Esophagus squamous epithelium (tissue), 5 donors: ENCODE data around the gene FIGLA. TPM values are rescaled to one million over a fixed set of nuclear protein-coding genes. Genes with fewer than 3 reads are reported as not detected.

Experiments
- DNase-seq: peaks from one replicate; lab custom pipeline; 2025; lab: John Stamatoyannopoulos, UW
- H3K27ac ChIP-seq, 4 donors: fragments of 200-600 bp; sonication (generic); one replicate each; pipeline ENCODE4 v1.5.1; 2016 to 2019; ENCODE audit warnings: mild to moderate bottlenecking in 1 of 4
- H3K27me3 ChIP-seq, 4 donors: fragments of 200-600 bp; sonication (generic); 1 replicate in 3 of 4; 2 replicates in 1 of 4; pipeline versions ENCODE4 v1.5.1 to v1.6.0; 2017 to 2021; ENCODE audit warnings: antibody characterized with exemption in 1 of 4
- H3K36me3 ChIP-seq, 3 donors: fragments of 200-600 bp; sonication (generic); one replicate each; pipeline ENCODE4 v1.5.1; 2016 to 2019
- H3K4me1 ChIP-seq, 3 donors: fragments of 200-600 bp; sonication (generic); one replicate each; pipeline ENCODE4 v1.5.1; 2017 to 2019
- H3K4me3 ChIP-seq, 4 donors: fragments of 200-600 bp; sonication (generic); 1 replicate in 3 of 4; 2 replicates in 1 of 4; pipeline ENCODE4 v1.5.1; 2016 to 2019; ENCODE audit warnings: mild to moderate bottlenecking in 2 of 4, moderate library complexity in 1 of 4
- H3K9me3 ChIP-seq, 3 donors: fragments of 200-600 bp; sonication (generic); one replicate each; pipeline ENCODE4 v1.5.1; 2016 to 2019
- CTCF ChIP-seq, 6 experiments: fragments of 450-650 bp in 4 of 6; fragments of 200-600 bp in 2 of 6; sonication (generic) in 2 of 6; IDR thresholded peaks; one replicate each; pipeline ENCODE4 v1.5.1; 2016 to 2019; ENCODE audit warnings: antibody characterized with exemption in 6 of 6, mild to moderate bottlenecking in 4 of 6, moderate library complexity in 4 of 6
- POLR2A ChIP-seq, 4 donors: fragments of 450-650 bp; IDR thresholded peaks; one replicate each; pipeline ENCODE4 v1.6.1; 2017; ENCODE audit warnings: antibody characterized with exemption in 4 of 4, mild to moderate bottlenecking in 4 of 4, moderate library complexity in 3 of 4
- WGBS, 2 donors: methylation state at CpG; one replicate each; pipeline ENCODE4 v1.1.5; 2018; 5-methylcytosine and 5-hydroxymethylcytosine counted together
- intact Hi-C: fragments of 100-400 bp; cut with DNase I; formaldehyde crosslinking; loops from one replicate; pipeline ENCODE4 v1.15.0; 2022
- total RNA-seq, 4 donors: library from RNA; depleted of rRNA; stranded (reverse); fragments of >200 nt; gene quantifications; one replicate each; pipeline ENCODE4 v1.1.0, GENCODE V29; 2016
- donor health status: DM: yes; HTN: yes; CAD: no.

Gene FIGLA
- total RNA-seq, 4 donors from 2014 or later: not detected

- Histone ChIP-seq H3K9me3 (no peaks in the 10 kb centered on the region), H3K27me3 (peaks cover 0 to 38% (median 0%) of the 10 kb centered on the region in 4 donors), H3K4me1 (no peaks in the 10 kb centered on the region), H3K36me3 (no peaks in the 10 kb centered on the region), H3K27ac (no peak overlapping the region), H3K4me3 (no peak overlapping the region)
- no peak for TF ChIP-seq CTCF (IDR thresholded peaks at IDR 0.05)
- TF ChIP-seq POLR2A (IDR thresholded peaks at IDR 0.05): no peak
- DNase-seq: no peak
- WGBS, 2 donors: 33 to 45% methylated on average over 1 of the region's 1 CpG
- intact Hi-C loops: no loop called here
Observed at GRCh38 chr2:70829916-70830315, 39.5 kb upstream of the FIGLA start.

DNA sequence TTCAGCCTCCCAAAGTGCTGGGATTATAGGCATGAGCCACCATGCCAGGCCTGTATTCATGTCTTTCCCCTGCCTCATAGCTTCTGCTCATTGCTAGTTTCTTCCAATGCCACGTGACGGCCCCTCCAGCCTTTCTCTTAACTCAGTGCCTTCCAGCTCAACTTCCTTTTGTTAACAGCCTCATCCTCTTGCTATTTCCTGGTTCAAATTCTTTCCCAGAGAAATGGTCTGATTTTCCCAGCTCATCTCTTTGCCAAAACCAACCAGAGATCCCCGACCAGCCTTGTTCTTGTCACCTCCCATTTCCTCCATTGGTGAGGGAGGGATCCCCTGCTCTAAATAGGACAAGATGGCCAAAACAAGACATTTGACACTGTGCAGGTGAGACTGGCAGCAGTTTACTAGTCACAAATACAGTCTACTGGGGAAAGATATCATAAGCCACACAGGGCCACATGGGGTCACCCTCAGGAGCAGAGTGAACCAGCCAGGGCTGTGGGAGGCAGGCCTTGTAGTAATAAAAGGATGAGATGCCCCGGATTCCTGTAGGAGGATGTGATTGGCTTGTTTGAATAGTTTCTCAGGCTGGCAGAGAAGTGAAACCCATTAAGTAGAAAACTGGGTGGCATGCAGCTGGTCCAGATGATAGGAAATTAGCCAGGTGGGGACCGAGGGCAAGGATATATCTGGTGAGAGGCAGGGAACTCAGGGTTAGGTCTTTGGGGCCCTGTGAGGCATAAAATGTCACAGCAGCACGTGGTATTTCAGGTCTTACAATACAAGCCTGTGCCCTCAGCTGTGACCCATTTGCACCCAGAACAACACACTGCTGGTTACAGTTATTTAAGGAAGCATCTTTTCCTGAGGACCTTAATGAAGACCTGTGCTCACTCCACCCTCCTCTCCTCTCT, 38.7 kb upstream of the FIGLA start:
- Histone ChIP-seq H3K4me3 (no peak overlapping the region), H3K27me3 (peaks cover 0 to 32% (median 0%) of the 10 kb centered on the region in 4 donors), H3K4me1 (no peaks in the 10 kb centered on the region), H3K27ac (no peak overlapping the region), H3K36me3 (no peaks in the 10 kb centered on the region), H3K9me3 (no peaks in the 10 kb centered on the region)
- TF ChIP-seq CTCF (IDR thresholded peaks at IDR 0.05) (no peak), POLR2A (IDR thresholded peaks at IDR 0.05) (no peak)
- intact Hi-C loops: no loop called here
- no peak for DNase-seq
- 53 to 73% methylated on average over 6 of the region's 6 CpGs for WGBS, 2 donors

- H3K27me3 ChIP-seq: peaks cover 0 to 22% (median 0%) of the 10 kb centered on the region in 4 donors
- TF ChIP-seq POLR2A (IDR thresholded peaks at IDR 0.05) (no peak), CTCF (IDR thresholded peaks at IDR 0.05) (no peak)
- DNase-seq: no peak
- H3K27ac ChIP-seq: no peak overlapping the region
- no peaks in the 10 kb centered on the region for H3K9me3 ChIP-seq
- no peaks in the 10 kb centered on the region for H3K36me3 ChIP-seq
- H3K4me3 ChIP-seq: no peak overlapping the region
- intact Hi-C loops: no loop called here
- H3K4me1 ChIP-seq: no peaks in the 10 kb centered on the region
- WGBS, 2 donors: 57 to 68% methylated on average over 5 of the region's 5 CpGs
Observed at GRCh38 chr2:70828115-70828514, 37.7 kb upstream of the FIGLA start.

DNA sequence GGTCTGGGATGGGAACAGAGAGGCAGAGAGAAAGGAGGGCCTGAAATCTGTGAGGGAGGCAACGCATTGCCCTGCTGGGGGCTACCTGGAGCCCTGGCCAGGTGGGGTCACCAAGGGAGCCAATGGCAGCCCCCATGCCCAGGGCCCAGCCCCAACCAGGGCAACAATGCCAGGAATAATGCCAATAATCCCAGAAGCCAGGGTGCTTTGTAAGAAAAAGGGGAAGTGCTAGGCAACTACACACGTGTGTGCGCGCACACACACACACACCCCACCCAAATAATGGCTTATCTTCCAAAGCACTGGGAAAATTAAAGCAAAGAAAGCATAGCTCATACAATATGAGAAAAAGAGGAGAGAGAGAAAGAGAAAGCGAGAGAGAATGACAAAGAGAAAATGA, 36.9 kb upstream of the FIGLA start:
- no peak for DNase-seq
- intact Hi-C loops: no loop called here
- TF ChIP-seq POLR2A (IDR thresholded peaks at IDR 0.05) (no peak), CTCF (IDR thresholded peaks at IDR 0.05) (no peak)
- no peak overlapping the region for H3K4me3 ChIP-seq
- H3K27me3 ChIP-seq: peaks cover 0 to 23% (median 0%) of the 10 kb centered on the region in 4 donors
- no peaks in the 10 kb centered on the region for H3K4me1 ChIP-seq
- H3K9me3 ChIP-seq: no peaks in the 10 kb centered on the region
- WGBS, 2 donors: 59% methylated on average over 5 of the region's 5 CpGs
- H3K36me3 ChIP-seq: no peaks in the 10 kb centered on the region
- no peak overlapping the region for H3K27ac ChIP-seq

- H3K27ac ChIP-seq: no peak overlapping the region
- DNase-seq: no peak
- no peaks in the 10 kb centered on the region for H3K4me1 ChIP-seq
- H3K36me3 ChIP-seq: no peaks in the 10 kb centered on the region
- no peak for TF ChIP-seq CTCF (IDR thresholded peaks at IDR 0.05)
- TF ChIP-seq POLR2A (IDR thresholded peaks at IDR 0.05): no peak
- intact Hi-C loops: no loop called here
- H3K9me3 ChIP-seq: no peaks in the 10 kb centered on the region
- no peak overlapping the region for H3K4me3 ChIP-seq
- 54 to 68% methylated on average over 4 of the region's 4 CpGs for WGBS, 2 donors
- peaks cover 0 to 26% (median 0%) of the 10 kb centered on the region in 4 donors for H3K27me3 ChIP-seq
Observed at GRCh38 chr2:70826696-70827350, 36.4 kb upstream of the FIGLA start.
